Psoas muscle (tissue), 8 donors: ENCODE results near the gene FGF14. TPM values are rescaled to one million over a fixed set of nuclear protein-coding genes. Genes with fewer than 3 reads are reported as not detected.
A peak's percentile ranks its signal among the peaks of the same experiment; 100 is the strongest.

ENCODE experiments used
- ATAC-seq, 4 donors: fragments of 200-7000 bp; cut with Tn5 transposase; one replicate each; pipeline ENCODE4 v1.9.1; 2020; ENCODE audit warnings: moderate library complexity in 3 of 4, mild to moderate bottlenecking in 2 of 4
- DNase-seq, 2 donors: peaks; one replicate each; pipeline ENCODE4 v3.0.0-alpha.2; 2020
- H3K27ac ChIP-seq: fragments of 200-600 bp; one replicate; pipeline ENCODE4 v1.8.0; 2022
- H3K27me3 ChIP-seq, 3 donors: fragments of 200-600 bp in 1 of 3; one replicate each; pipeline versions ENCODE4 v1.6.1 to v1.8.0; 2013 to 2022; ENCODE audit warnings: low read length in 2 of 3, mild to moderate bottlenecking in 2 of 3, moderate library complexity in 1 of 3; ENCODE audit not compliant: insufficient read depth in 3 of 3
- H3K36me3 ChIP-seq, 2 donors: fragments of 200-600 bp in 1 of 2; one replicate each; pipeline versions ENCODE4 v1.6.1 to v1.8.0; 2013 to 2022; ENCODE audit warnings: low read depth in 1 of 2, mild to moderate bottlenecking in 1 of 2, moderate library complexity in 1 of 2; ENCODE audit not compliant: insufficient read depth in 1 of 2
- H3K4me1 ChIP-seq: fragments of 200-600 bp; one replicate; pipeline ENCODE4 v1.8.0; 2022
- H3K4me3 ChIP-seq: fragments of 200-600 bp; one replicate; pipeline ENCODE4 v1.8.0; 2022; ENCODE audit warnings: mild to moderate bottlenecking
- H3K9me3 ChIP-seq: fragments of 200-600 bp; one replicate; pipeline ENCODE4 v1.8.0; 2022
- CTCF ChIP-seq: fragments of 200-600 bp; IDR thresholded peaks from one replicate; pipeline ENCODE4 v1.8.0; 2022; ENCODE audit warnings: antibody characterized with exemption
- WGBS, 3 donors: extraction: QIAGEN DNeasy Blood & Tissue Kit; methylation state at CpG; one replicate each; pipeline versions ENCODE4 v1.1.6 to v1.1.7; 2013; 5-methylcytosine and 5-hydroxymethylcytosine counted together
- intact Hi-C, 2 donors: fragments of 100-400 bp; cut with DNase I; formaldehyde crosslinking; loops; one replicate each; pipeline versions ENCODE4 v1.11.0 to v1.14.2; 2022
- polyA plus RNA-seq, 3 donors: library from polyadenylated mRNA; stranded (reverse); fragments of 200-250 nt; gene quantifications; one replicate each; pipeline ENCODE4 v1.2.3, GENCODE V29; 2013
- total RNA-seq, 4 donors: library from RNA; stranded (reverse); fragmentation: NEBNext Ultra II Directional in 2 of 4; extraction: Animal tissue kit (Norgen Biotek cat#: 25700) in 2 of 4; gene quantifications; one replicate each; pipeline versions ENCODE4 v1.2.1 to v1.2.4, GENCODE V29; 2021 to 2023
- donor health status: healthy with polysubstance abuse.
- donor health status: DM: no; HTN: no; CAD: no; lungs with moderate emphysema.
- donor health status: Bipolar disorder and iron deficiency.
- donor health status: healthy.
- donor health status: DM: yes; HTN: yes; CAD: no.
- donor health status: DM: no; HTN: no; CAD: no.
- donor health status: DM: no; HTN: no; CAD: no.
- donor health status: DM: yes; HTN: yes; CAD: no.

Gene FGF14
- total and polyA plus RNA-seq, 7 donors, result 0.01 to 0.05 (median 0.02) TPM; not detected in 4

GRCh38 chr13:102028868-102029267 is 373.0 kb downstream of the FGF14 start:
- Histone ChIP-seq H3K27ac (no peak overlapping the region), H3K4me3 (no peak overlapping the region), H3K27me3 (no peaks in the 10 kb centered on the region), H3K9me3 (no peaks in the 10 kb centered on the region), H3K36me3 (no peaks in the 10 kb centered on the region), H3K4me1 (no peaks in the 10 kb centered on the region)
- ATAC-seq, result peak in 2 of 4 donors; percentile 67 to 79
- no peak for TF ChIP-seq CTCF
- intact Hi-C loops, result no loop called here
- 35 to 61% (median 43%) methylated on average over 5 of the region's 5 CpGs for WGBS, 3 donors
- DNase-seq, result no peak

- Histone ChIP-seq H3K27ac (no peak overlapping the region), H3K4me3 (no peak overlapping the region), H3K36me3 (no peaks in the 10 kb centered on the region), H3K4me1 (no peaks in the 10 kb centered on the region), H3K9me3 (no peaks in the 10 kb centered on the region), H3K27me3 (no peaks in the 10 kb centered on the region)
- intact Hi-C loops, result no loop called here
- ATAC-seq (no peak), DNase-seq (no peak)
- WGBS, 3 donors, result 56 to 58% (median 57%) methylated on average over 4 of the region's 4 CpGs
- no peak for TF ChIP-seq CTCF
Observed at GRCh38 chr13:102028206-102028605, 373.6 kb downstream of the FGF14 start.

- intact Hi-C loops, result no loop called here
- Histone ChIP-seq H3K9me3 (peaks cover 15% of the 10 kb centered on the region), H3K36me3 (no peaks in the 10 kb centered on the region), H3K4me3 (no peak overlapping the region), H3K27ac (no peak overlapping the region), H3K4me1 (no peaks in the 10 kb centered on the region), H3K27me3 (no peaks in the 10 kb centered on the region)
- WGBS, 3 donors, result 85 to 90% (median 88%) methylated on average over 2 of the region's 2 CpGs
- TF ChIP-seq CTCF, result no peak
- ATAC-seq (no peak), DNase-seq (no peak)
Observed at GRCh38 chr13:102021777-102022176, 380.1 kb downstream of the FGF14 start.

- 84 to 87% (median 85%) methylated on average over 4 of the region's 4 CpGs for WGBS, 3 donors
- Histone ChIP-seq H3K9me3 (peaks cover 15% of the 10 kb centered on the region), H3K27ac (no peak overlapping the region), H3K4me1 (no peaks in the 10 kb centered on the region), H3K27me3 (no peaks in the 10 kb centered on the region), H3K4me3 (no peak overlapping the region), H3K36me3 (no peaks in the 10 kb centered on the region)
- no peak for ATAC-seq
- no peak for TF ChIP-seq CTCF
- no peak for DNase-seq
- intact Hi-C loops, result no loop called here
Observed at GRCh38 chr13:102020611-102021216, 381.1 kb downstream of the FGF14 start.

GRCh38 chr13:102018716-102019115 is 383.1 kb downstream of the FGF14 start:
- Histone ChIP-seq H3K27ac (no peak overlapping the region), H3K4me1 (no peaks in the 10 kb centered on the region), H3K36me3 (no peaks in the 10 kb centered on the region), H3K27me3 (no peaks in the 10 kb centered on the region), H3K9me3 (peaks cover 15% of the 10 kb centered on the region), H3K4me3 (no peak overlapping the region)
- intact Hi-C loops, result no loop called here
- TF ChIP-seq CTCF, result no peak
- no peak for DNase-seq
- ATAC-seq, result no peak
